ENCODE measurements around the gene SEZ6L. TPM values are rescaled to one million over a fixed set of nuclear protein-coding genes. Genes with fewer than 3 reads are reported as not detected.

SEZ6L gene
- total and polyA plus RNA-seq, 10 of the 15 experiments (the other 5 are each of a cell fraction or from before 2014, with no cell fraction given): not detected

- Histone ChIP-seq H3K79me2 (ENCODE audit: control insufficient read depth, insufficient read depth, low read length) (no peaks in the 10 kb centered on the region), H3K36me3 (ENCODE audit: control insufficient read depth in 2 of 2, insufficient read depth in 2 of 2, low read length in 1 of 2) (no peaks in the 10 kb centered on the region), H3K4me2 (ENCODE audit: control insufficient read depth, insufficient read depth) (no peak overlapping the region), H3K27me3 (replicated peaks in 1 of 2; ENCODE audit: control insufficient read depth in 2 of 2, insufficient read depth in 2 of 2, low read length in 1 of 2) (peaks cover 0 to 1% of the 10 kb centered on the region in 2 experiments; a peak in 3 of 4 replicates), H3K27ac (ENCODE audit: control insufficient read depth, insufficient read depth) (no peak overlapping the region), H3K4me3 (no peak overlapping the region), H3K9ac (ENCODE audit: control insufficient read depth, insufficient read depth, low read length) (no peak overlapping the region), H4K20me1 (ENCODE audit: control insufficient read depth, insufficient read depth) (no peaks in the 10 kb centered on the region), H2AFZ (ENCODE audit: control insufficient read depth, low read depth, low read length) (no peak overlapping the region), H3K4me1 (ENCODE audit: control insufficient read depth, insufficient read depth, low read length) (no peaks in the 10 kb centered on the region), H3K9me3 (replicated peaks; ENCODE audit: control insufficient read depth, insufficient read depth, low read length) (no peaks in the 10 kb centered on the region)
- whole genome bisulfite sequencing (ENCODE audit: insufficient coverage, insufficient replicate concordance, low lambda C conversion rate, missing lambda C conversion rate): 34% methylated on average over 9 of the region's 9 CpGs
- RAD21 ChIA-PET (ENCODE audit: unreplicated experiment): no interaction called here
- ATAC-seq (no peak), DNase-seq (ENCODE audit: low read depth, low spot score) (no peak), FAIRE-seq (no peak)
- no TSS peak for BruUV-seq (replicated peaks)
- intact Hi-C loops (cut with micrococcal nuclease; ENCODE audit: unreplicated experiment) (no loop called here), in situ Hi-C loops (cut with MboI) (no loop called here)
- SMC1A ChIA-PET (ENCODE audit: uncharacterized antibody, unreplicated experiment): interaction anchor here (0.7 kb wide), 1 partner anchor 12 kb away, joined by 3 read pairs; no protein-coding TSS in a partner anchor
- TF ChIP-seq PML (IDR thresholded peaks at IDR 0.05; ENCODE audit: low read length): no peak
- CTCF ChIA-PET: interaction anchor here (0.6 to 1.0 kb wide), 2 partner anchors 57 to 513 kb away, joined by 4 read pairs; no protein-coding TSS in a partner anchor
- POLR2A ChIA-PET: interaction anchor here (0.6 kb wide), 1 partner anchor 81 kb away, joined by 4 read pairs; no protein-coding TSS in a partner anchor
Observed at GRCh38 chr22:26416670-26417276, 247.5 kb downstream of the SEZ6L start.

- peaks cover 0 to 1% of the 10 kb centered on the region in 2 experiments; a peak in 3 of 4 replicates for H3K27me3 ChIP-seq (replicated peaks in 1 of 2; ENCODE audit: control insufficient read depth in 2 of 2, insufficient read depth in 2 of 2, low read length in 1 of 2)
Observed at GRCh38 chr22:26417406-26417805, 248.1 kb downstream of the SEZ6L start.

More at GRCh38 chr22:26417406-26417805, 248.1 kb downstream of the SEZ6L start:
- in situ Hi-C loops (cut with MboI): no loop called here
- Histone ChIP-seq H2AFZ (ENCODE audit: control insufficient read depth, low read depth, low read length) (no peak overlapping the region), H3K27ac (ENCODE audit: control insufficient read depth, insufficient read depth) (no peak overlapping the region), H3K36me3 (ENCODE audit: control insufficient read depth in 2 of 2, insufficient read depth in 2 of 2, low read length in 1 of 2) (no peaks in the 10 kb centered on the region), H3K9me3 (replicated peaks; ENCODE audit: control insufficient read depth, insufficient read depth, low read length) (no peaks in the 10 kb centered on the region; the same call in 2 of the 3 replicates), H3K4me2 (ENCODE audit: control insufficient read depth, insufficient read depth) (no peak overlapping the region), H4K20me1 (ENCODE audit: control insufficient read depth, insufficient read depth) (no peaks in the 10 kb centered on the region), H3K4me1 (ENCODE audit: control insufficient read depth, insufficient read depth, low read length) (no peaks in the 10 kb centered on the region), H3K4me3 (no peak overlapping the region), H3K79me2 (ENCODE audit: control insufficient read depth, insufficient read depth, low read length) (no peaks in the 10 kb centered on the region), H3K9ac (ENCODE audit: control insufficient read depth, insufficient read depth, low read length) (no peak overlapping the region)
- WGBS (ENCODE audit: insufficient coverage, insufficient replicate concordance, low lambda C conversion rate, missing lambda C conversion rate): 31% methylated on average over 3 of the region's 3 CpGs
- ATAC-seq (no peak), DNase-seq (ENCODE audit: low read depth, low spot score) (no peak), FAIRE-seq (no peak)
- RAD21 ChIA-PET (ENCODE audit: unreplicated experiment): no interaction called here
- SMC1A ChIA-PET (ENCODE audit: uncharacterized antibody, unreplicated experiment): no interaction called here
- TF ChIP-seq FOS (IDR thresholded peaks at IDR 0.05; ENCODE audit: borderline replicate concordance, extremely low read depth, insufficient read length) (no peak), CBX3 (IDR thresholded peaks at IDR 0.05; ENCODE audit: borderline replicate concordance, low read depth) (no peak), ZBED1 (IDR thresholded peaks at IDR 0.05; ENCODE audit: borderline replicate concordance) (no peak), ZNF274 (IDR thresholded peaks at IDR 0.05; ENCODE audit: insufficient read depth, insufficient read length) (no peak)
- POLR2A ChIA-PET: no interaction called here
- intact Hi-C loops (cut with micrococcal nuclease; ENCODE audit: unreplicated experiment): no loop called here
- CTCF ChIA-PET: interaction anchor here (0.6 to 1.0 kb wide), 2 partner anchors 43 to 514 kb away, joined by 3 to 4 read pairs; no protein-coding TSS in a partner anchor
- BruUV-seq (replicated peaks): no TSS peak
